WTC11 (cell line): ENCODE results near the gene BEX2. TPM values are rescaled to one million over a fixed set of nuclear protein-coding genes. Genes with fewer than 3 reads are reported as not detected.
"Not testable (repeated sequence)": the region's sequence is repeated elsewhere in the genome, so short reads cannot be mapped to it uniquely, and the experiment has no call there.

Source experiments
- ATAC-seq: fragments of 200-7000 bp; cut with Tn5 transposase; 2 replicates; pipeline ENCODE4 v1.10.0; 2021; ENCODE audit warnings: mild to moderate bottlenecking, moderate library complexity
- Bru-seq: library from RNA; stranded (reverse); fragments of 400-500 nt; gene quantifications from one replicate; lab custom pipeline; 2021; lab: Mats Ljungman, UMichigan
- CTCF ChIA-PET: fragments of 300-600 bp; sonication (Branson Sonifier 250); formaldehyde crosslinking; loops from one replicate; lab custom pipeline; 2021; ENCODE audit warnings: antibody characterized with exemption; lab: Charles Lee
- POLR2A ChIA-PET: fragments of 350-600 bp; sonication (Branson Sonifier 250); formaldehyde crosslinking; loops from one replicate; lab custom pipeline; 2021; ENCODE audit warnings: antibody characterized with exemption; lab: Charles Lee
- DNase-seq: peaks from one replicate; pipeline ENCODE4 v3.0.0; 2021; ENCODE audit warnings: low spot score
- H3K27ac Mint-ChIP-seq: 2 replicates; pipeline ENCODE4 v1.8.0; 2021; ENCODE audit warnings: mixed read lengths
- H3K27me3 Mint-ChIP-seq: 2 replicates; pipeline ENCODE4 v1.8.0; 2021; ENCODE audit warnings: low read depth, mild to moderate bottlenecking, moderate library complexity, mixed read lengths
- H3K36me3 Mint-ChIP-seq: 2 replicates; pipeline ENCODE4 v1.8.0; 2021; ENCODE audit warnings: mixed read lengths
- H3K4me1 Mint-ChIP-seq: 2 replicates; pipeline ENCODE4 v1.8.0; 2022; ENCODE audit warnings: mixed read lengths
- H3K4me3 Mint-ChIP-seq: 2 replicates; pipeline ENCODE4 v1.8.0; 2021; ENCODE audit warnings: mild to moderate bottlenecking, moderate library complexity, mixed read lengths
- H3K9me3 Mint-ChIP-seq: 2 replicates; pipeline ENCODE4 v1.8.0; 2021; ENCODE audit warnings: mixed read lengths
- ARID4B ChIP-seq: sonication (generic); formaldehyde crosslinking; IDR thresholded peaks from 2 replicates; pipeline ENCODE4 v1.8.0; 2023; ENCODE audit warnings: missing genetic modification reagents, mild to moderate bottlenecking, borderline replicate concordance
- ATF2 ChIP-seq: sonication (generic); formaldehyde crosslinking; IDR thresholded peaks from 2 replicates; pipeline ENCODE4 v1.8.1; 2022; ENCODE audit warnings: low read depth, missing genetic modification reagents, borderline replicate concordance
- ELF4 ChIP-seq: sonication (generic); formaldehyde crosslinking; IDR thresholded peaks from 2 replicates; pipeline ENCODE4 v1.8.1; 2022; ENCODE audit warnings: low read depth, mild to moderate bottlenecking, moderate library complexity, missing genetic modification reagents
- EMX1 ChIP-seq: fragments of 250-450 bp; sonication (Bioruptor Pico); IDR thresholded peaks from 2 replicates; pipeline ENCODE4 v1.8.0; 2021; ENCODE audit warnings: mild to moderate bottlenecking
- ETV6 ChIP-seq: sonication (generic); formaldehyde crosslinking; IDR thresholded peaks from 2 replicates; pipeline ENCODE4 v1.8.1; 2022; ENCODE audit warnings: mild to moderate bottlenecking, missing genetic modification reagents
- FOXK1 ChIP-seq: sonication (generic); formaldehyde crosslinking; IDR thresholded peaks from 2 replicates; pipeline ENCODE4 v1.8.0; 2022; ENCODE audit warnings: mild to moderate bottlenecking, moderate library complexity, missing genetic modification reagents
- IRF2 ChIP-seq: sonication (generic); formaldehyde crosslinking; IDR thresholded peaks from 2 replicates; pipeline ENCODE4 v1.8.0; 2022; ENCODE audit warnings: low read depth, missing genetic modification reagents, borderline replicate concordance
- JUN ChIP-seq: sonication (generic); formaldehyde crosslinking; IDR thresholded peaks from 2 replicates; pipeline ENCODE4 v1.8.0; 2023; ENCODE audit warnings: mild to moderate bottlenecking, missing genetic modification reagents
- KAT7 ChIP-seq: sonication (generic); formaldehyde crosslinking; IDR thresholded peaks from 2 replicates; pipeline ENCODE4 v1.8.1; 2023; ENCODE audit warnings: missing genetic modification reagents, mild to moderate bottlenecking, borderline replicate concordance
- MAX ChIP-seq: sonication (generic); formaldehyde crosslinking; IDR thresholded peaks from 2 replicates; pipeline ENCODE4 v1.8.0; 2022; ENCODE audit warnings: mild to moderate bottlenecking, missing genetic modification reagents
- ZBTB21 ChIP-seq: sonication (generic); formaldehyde crosslinking; IDR thresholded peaks from 2 replicates; pipeline ENCODE4 v1.8.1; 2023; ENCODE audit warnings: mild to moderate bottlenecking, missing genetic modification reagents, borderline replicate concordance
- ZNF423 ChIP-seq: fragments of 250-450 bp; sonication (Bioruptor Pico); IDR thresholded peaks from 2 replicates; pipeline ENCODE4 v2.1.2; 2022; ENCODE audit warnings: mild to moderate bottlenecking, moderate library complexity
- long read RNA-seq, 3 experiments: library from RNA in 1 of 3; library from capped mRNA in 1 of 3; library from polyadenylated mRNA in 1 of 3; unstranded in 2 of 3; stranded (forward) in 1 of 3; transcript quantifications; one replicate each; pipeline ENCODE4 v2.0.0, GENCODE V29; 2021
- total RNA-seq: library from RNA; stranded (reverse); gene quantifications from 3 replicates; pipeline ENCODE4 v1.2.3, GENCODE V29; 2021
- TF ChIP-seq, protein P1 (sequence below): fragments of 200-600 bp; IDR thresholded peaks from 2 replicates; pipeline ENCODE4 v1.8.0; 2022; ENCODE audit warnings: antibody characterized with exemption
- TF ChIP-seq, protein P2 (sequence below): sonication (generic); formaldehyde crosslinking; IDR thresholded peaks from 2 replicates; pipeline ENCODE4 v1.8.0; 2022; ENCODE audit warnings: mild to moderate bottlenecking, missing genetic modification reagents
- TF ChIP-seq, protein P3 (sequence below): sonication (generic); formaldehyde crosslinking; IDR thresholded peaks from 2 replicates; pipeline ENCODE4 v1.8.1; 2023; ENCODE audit warnings: mild to moderate bottlenecking, missing genetic modification reagents, moderate library complexity

BEX2 gene
- total RNA-seq (30.6 to 34.1 TPM (median 32.8 TPM) in 3 replicates), Bru-seq, nascent RNA (percentile 69 among the genes with signal in this experiment)
- long read RNA-seq, experiment 1, transcript BEX2-201 (3 exons, 668 nt): minor isoform, 6 of 39 reads
- long read RNA-seq, experiment 1, transcript BEX2-202 (3 exons, 899 nt): major isoform, 30 of 39 reads
- long read RNA-seq, experiment 1, partial matches to known transcripts: 0 of 39 reads
- long read RNA-seq, experiment 1, other reads (novel, unspliced or antisense): 1 of 39 reads
- long read RNA-seq, experiment 2, transcript BEX2-202 (3 exons, 899 nt): major isoform, 33 of 51 reads
- long read RNA-seq, experiment 2, partial matches to known transcripts: 2 of 51 reads
- long read RNA-seq, experiment 2, other reads (novel, unspliced or antisense): 11 of 51 reads
- long read RNA-seq, experiment 3, transcript BEX2-201 (3 exons, 668 nt): minor isoform, 23 of 268 reads
- long read RNA-seq, experiment 3, transcript BEX2-202 (3 exons, 899 nt): major isoform, 240 of 268 reads
- long read RNA-seq, experiment 3, partial matches to known transcripts: 1 of 268 reads
- long read RNA-seq, experiment 3, other reads (novel, unspliced or antisense): 4 of 268 reads

DNA sequence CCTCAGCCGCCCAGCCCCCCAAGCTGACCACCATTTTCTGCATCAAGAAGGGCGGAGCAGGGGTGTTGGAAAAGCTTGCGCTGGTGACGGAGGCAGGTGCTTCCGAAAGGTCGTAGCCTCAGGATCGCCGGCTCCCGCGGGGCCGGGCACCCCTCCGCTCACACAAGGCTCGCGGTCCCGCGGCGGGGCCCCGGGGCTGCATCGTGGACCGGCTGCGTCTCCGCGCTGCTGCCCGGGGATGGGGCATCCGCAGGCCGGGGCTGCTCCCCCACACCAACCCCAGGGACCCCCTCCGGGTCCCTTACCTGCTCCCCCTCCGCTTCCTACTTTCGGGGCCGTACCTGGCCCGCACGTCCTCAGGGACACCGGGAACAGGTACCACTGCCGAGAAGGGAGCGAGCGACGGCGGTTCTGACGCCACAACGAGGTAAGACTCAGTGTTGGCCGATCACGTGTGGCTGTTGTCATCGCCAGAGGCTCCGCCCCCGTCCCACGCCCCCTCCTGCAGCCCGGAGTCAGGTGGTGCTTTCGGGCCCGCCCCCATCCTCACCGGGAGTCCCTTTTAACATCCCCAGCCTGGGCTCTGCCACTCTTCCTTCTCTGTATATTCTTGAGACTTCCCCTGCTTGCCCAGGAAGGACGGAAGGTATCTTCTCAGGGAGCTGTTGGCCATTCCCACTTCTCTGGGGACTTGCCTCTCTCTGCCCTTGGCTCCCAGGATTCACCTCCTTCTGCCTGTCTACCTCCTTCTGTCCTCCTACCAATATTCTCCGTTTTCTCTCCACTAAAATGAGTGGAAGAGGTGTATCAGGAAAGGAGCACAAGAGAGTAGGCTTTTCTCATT, at the start of gene BEX2:
Gene BEX2, minus strand, starts transcription at position 436 of the 844 bp plus-strand sequence. CDS start 1,014 bp downstream, outside the sequence.
- DNase-seq: peak; percentile 89
- POLR2A ChIA-PET: interaction anchor here (0.5 to 1.6 kb wide), 4 partner anchors 56 to 119 kb away, joined by 3 to 5 read pairs (median 4); partner anchors contain the start of genes BEX3 and TCEAL8

GRCh38 chrX:103360092-103360491, 49.3 kb upstream of the BEX2 start:
- Mint-ChIP-seq H3K4me1 (peaks cover 22% of the 10 kb centered on the region), H3K27ac (no peak overlapping the region), H3K27me3 (no peaks in the 10 kb centered on the region), H3K9me3 (no peaks in the 10 kb centered on the region), H3K36me3 (peaks cover 9% of the 10 kb centered on the region), H3K4me3 (no peak overlapping the region)
- ChIA-PET CTCF (no interaction called here), POLR2A (no interaction called here)
- ATAC-seq: no peak
- TF ChIP-seq MAX (CRISPR knock-in tag): no peak
- no peak for TF ChIP-seq ZBTB21 (CRISPR knock-in tag)
- TF ChIP-seq, protein P1, sequence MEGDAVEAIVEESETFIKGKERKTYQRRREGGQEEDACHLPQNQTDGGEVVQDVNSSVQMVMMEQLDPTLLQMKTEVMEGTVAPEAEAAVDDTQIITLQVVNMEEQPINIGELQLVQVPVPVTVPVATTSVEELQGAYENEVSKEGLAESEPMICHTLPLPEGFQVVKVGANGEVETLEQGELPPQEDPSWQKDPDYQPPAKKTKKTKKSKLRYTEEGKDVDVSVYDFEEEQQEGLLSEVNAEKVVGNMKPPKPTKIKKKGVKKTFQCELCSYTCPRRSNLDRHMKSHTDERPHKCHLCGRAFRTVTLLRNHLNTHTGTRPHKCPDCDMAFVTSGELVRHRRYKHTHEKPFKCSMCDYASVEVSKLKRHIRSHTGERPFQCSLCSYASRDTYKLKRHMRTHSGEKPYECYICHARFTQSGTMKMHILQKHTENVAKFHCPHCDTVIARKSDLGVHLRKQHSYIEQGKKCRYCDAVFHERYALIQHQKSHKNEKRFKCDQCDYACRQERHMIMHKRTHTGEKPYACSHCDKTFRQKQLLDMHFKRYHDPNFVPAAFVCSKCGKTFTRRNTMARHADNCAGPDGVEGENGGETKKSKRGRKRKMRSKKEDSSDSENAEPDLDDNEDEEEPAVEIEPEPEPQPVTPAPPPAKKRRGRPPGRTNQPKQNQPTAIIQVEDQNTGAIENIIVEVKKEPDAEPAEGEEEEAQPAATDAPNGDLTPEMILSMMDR: no peak
- no peak for TF ChIP-seq IRF2 (CRISPR knock-in tag)
- no peak for TF ChIP-seq ZNF423 (CRISPR knock-in tag)
- TF ChIP-seq FOXK1 (CRISPR knock-in tag): no peak
- TF ChIP-seq ATF2 (CRISPR knock-in tag): no peak
- TF ChIP-seq JUN (CRISPR knock-in tag): no peak
- no peak for DNase-seq

More for the DNA sequence above, at the start of gene BEX2:
- Mint-ChIP-seq H3K9me3 (no peaks in the 10 kb centered on the region), H3K27me3 (peaks cover 17% of the 10 kb centered on the region)
- ATAC-seq: peak; percentile 97
- TF ChIP-seq MAX (CRISPR knock-in tag): peak; percentile 55; the same call in 1 of the 2 replicates
- TF ChIP-seq ELF4 (CRISPR knock-in tag): no peak
- no peak for TF ChIP-seq KAT7 (CRISPR knock-in tag)
- TF ChIP-seq, protein P2, sequence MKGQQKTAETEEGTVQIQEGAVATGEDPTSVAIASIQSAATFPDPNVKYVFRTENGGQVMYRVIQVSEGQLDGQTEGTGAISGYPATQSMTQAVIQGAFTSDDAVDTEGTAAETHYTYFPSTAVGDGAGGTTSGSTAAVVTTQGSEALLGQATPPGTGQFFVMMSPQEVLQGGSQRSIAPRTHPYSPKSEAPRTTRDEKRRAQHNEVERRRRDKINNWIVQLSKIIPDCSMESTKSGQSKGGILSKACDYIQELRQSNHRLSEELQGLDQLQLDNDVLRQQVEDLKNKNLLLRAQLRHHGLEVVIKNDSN (CRISPR knock-in tag): peak; percentile 93
- TF ChIP-seq EMX1: no peak
- TF ChIP-seq, protein P3, sequence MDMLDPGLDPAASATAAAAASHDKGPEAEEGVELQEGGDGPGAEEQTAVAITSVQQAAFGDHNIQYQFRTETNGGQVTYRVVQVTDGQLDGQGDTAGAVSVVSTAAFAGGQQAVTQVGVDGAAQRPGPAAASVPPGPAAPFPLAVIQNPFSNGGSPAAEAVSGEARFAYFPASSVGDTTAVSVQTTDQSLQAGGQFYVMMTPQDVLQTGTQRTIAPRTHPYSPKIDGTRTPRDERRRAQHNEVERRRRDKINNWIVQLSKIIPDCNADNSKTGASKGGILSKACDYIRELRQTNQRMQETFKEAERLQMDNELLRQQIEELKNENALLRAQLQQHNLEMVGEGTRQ (CRISPR knock-in tag): peak; percentile 92
- TF ChIP-seq ARID4B: 0 out of 2 replicates have a peak, but pooled peaks have one; percentile 35
- peak; percentile 92 for TF ChIP-seq FOXK1 (CRISPR knock-in tag)
- no peak for TF ChIP-seq ETV6
- TF ChIP-seq, all 79 proteins: peak for 5
- CTCF ChIA-PET: interaction anchor here (1.3 kb wide), 1 partner anchor 153 kb away, joined by 5 read pairs; no protein-coding TSS in a partner anchor
- Mint-ChIP-seq H3K27ac (peak within 1 kb of the TSS; percentile 85; the same call in 1 of the 2 replicates), H3K4me3 (peak within 1 kb of the TSS; percentile 72), H3K4me1 (peaks cover 4% of the 10 kb centered on the region; the same call in 1 of the 2 replicates), H3K36me3 (no peaks in the 10 kb centered on the region)

DNA sequence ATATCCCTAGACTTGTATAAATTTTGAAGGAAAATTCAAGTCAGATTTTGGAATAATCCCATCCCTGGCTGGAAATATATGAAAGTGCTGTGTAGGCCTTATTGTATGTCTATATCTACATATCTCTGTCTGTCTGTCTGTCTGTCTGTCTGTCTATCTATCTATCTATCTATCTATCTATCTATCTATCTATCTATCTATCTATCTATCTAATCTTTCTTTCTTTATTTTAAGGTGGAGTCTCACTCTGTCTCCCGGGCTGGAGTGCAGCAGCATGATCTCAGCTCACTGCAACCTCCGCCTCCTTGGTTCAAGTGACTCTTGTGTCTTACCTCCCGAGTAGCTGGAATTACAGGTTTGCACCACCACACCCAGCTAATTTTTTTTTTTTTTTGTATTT, 48.8 kb upstream of the BEX2 start:
- H3K27me3 Mint-ChIP-seq, H3K4me3 Mint-ChIP-seq, H3K36me3 Mint-ChIP-seq, ATAC-seq, POLR2A ChIA-PET, H3K9me3 Mint-ChIP-seq, H3K27ac Mint-ChIP-seq, DNase-seq: not testable (repeated sequence)
- H3K4me1 Mint-ChIP-seq: peaks cover 22% of the 10 kb centered on the region
- CTCF ChIA-PET: interaction anchor here (0.6 kb wide), 1 partner anchor 111 kb away, joined by 3 read pairs; no protein-coding TSS in a partner anchor
